Lung (tissue), 12 donors: ENCODE data around the gene DYNLRB2. TPM values are rescaled to one million over a fixed set of nuclear protein-coding genes. Genes with fewer than 3 reads are reported as not detected.

Experiments used
- ATAC-seq: fragments of 200-7000 bp; cut with Tn5 transposase; one replicate; pipeline ENCODE4 v1.9.1; 2020; ENCODE audit warnings: moderate number of reproducible peaks; ENCODE audit not compliant: insufficient read depth, low FRiP score
- DNase-seq, 3 donors: peaks; one replicate each; pipeline ENCODE4 v3.0.0-alpha.2; 2013 to 2017
- H3K27ac ChIP-seq, 2 donors: one replicate each; pipeline ENCODE4 v1.5.1; 2013; ENCODE audit warnings: mild to moderate bottlenecking in 2 of 2, moderate library complexity in 2 of 2, control low read depth in 1 of 2, inconsistent platforms in 1 of 2, low read depth in 1 of 2, low read length in 1 of 2
- H3K27me3 ChIP-seq, 3 donors: one replicate each; pipeline ENCODE4 v1.5.1; 2013; ENCODE audit warnings: low read length in 2 of 3; ENCODE audit not compliant: control insufficient read depth in 3 of 3, insufficient read depth in 3 of 3
- H3K36me3 ChIP-seq, 4 donors: one replicate each; pipeline ENCODE4 v1.5.1; 2013; ENCODE audit warnings: low read length in 4 of 4, mild to moderate bottlenecking in 1 of 4, moderate library complexity in 1 of 4; ENCODE audit not compliant: control insufficient read depth in 4 of 4, insufficient read depth in 4 of 4
- H3K4me1 ChIP-seq, 5 donors: one replicate each; pipeline ENCODE4 v1.5.1; 2013; ENCODE audit warnings: low read length in 5 of 5, mild to moderate bottlenecking in 2 of 5, moderate library complexity in 1 of 5; ENCODE audit not compliant: control insufficient read depth in 5 of 5, insufficient read depth in 5 of 5
- H3K4me3 ChIP-seq: one replicate; pipeline ENCODE4 v1.5.1; 2013; ENCODE audit warnings: mild to moderate bottlenecking, control low read depth, moderate library complexity
- H3K9ac ChIP-seq, 2 donors: one replicate each; pipeline ENCODE4 v1.5.1; 2013; ENCODE audit warnings: low read length in 2 of 2, control low read depth in 1 of 2; ENCODE audit not compliant: insufficient read depth in 1 of 2
- H3K9me3 ChIP-seq, 4 donors: one replicate each; pipeline ENCODE4 v1.5.1; 2013; ENCODE audit warnings: low read length in 3 of 4, mild to moderate bottlenecking in 1 of 4, moderate library complexity in 1 of 4; ENCODE audit not compliant: control insufficient read depth in 4 of 4, insufficient read depth in 3 of 4
- WGBS, 2 donors: extraction: QIAGEN DNeasy Blood & Tissue Kit; methylation state at CpG; one replicate each; pipeline ENCODE4 v1.1.7; 2013; 5-methylcytosine and 5-hydroxymethylcytosine counted together
- polyA plus RNA-seq, 2 donors: library from polyadenylated mRNA; stranded (reverse); fragments of 200-250 nt; gene quantifications; one replicate each; pipeline ENCODE4 v1.2.1, GENCODE V29; 2013
- total RNA-seq, 2 donors: library from RNA; depleted of rRNA in 1 of 2; stranded (reverse); fragments of >200 nt in 1 of 2; gene quantifications; one replicate each; pipeline ENCODE4 v1.2.1, GENCODE V29; 2014 to 2021
- TF ChIP-seq, protein P1 (sequence below): IDR thresholded peaks from 2 replicates; pipeline ENCODE4 v1.5.1; 2012; ENCODE audit warnings: mild to moderate bottlenecking; ENCODE audit errors: control extremely low read depth, extremely low read depth
- donor health status: control.
- donor health status: control.
- donor health status: Bipolar disorder and iron deficiency.
- donor health status: healthy.
- donor health status: DM: yes; HTN: yes; CAD: no.

The DYNLRB2 gene
- total and polyA plus RNA-seq, 4 donors = 15.8 to 20.9 (median 17.6) TPM

DNA sequence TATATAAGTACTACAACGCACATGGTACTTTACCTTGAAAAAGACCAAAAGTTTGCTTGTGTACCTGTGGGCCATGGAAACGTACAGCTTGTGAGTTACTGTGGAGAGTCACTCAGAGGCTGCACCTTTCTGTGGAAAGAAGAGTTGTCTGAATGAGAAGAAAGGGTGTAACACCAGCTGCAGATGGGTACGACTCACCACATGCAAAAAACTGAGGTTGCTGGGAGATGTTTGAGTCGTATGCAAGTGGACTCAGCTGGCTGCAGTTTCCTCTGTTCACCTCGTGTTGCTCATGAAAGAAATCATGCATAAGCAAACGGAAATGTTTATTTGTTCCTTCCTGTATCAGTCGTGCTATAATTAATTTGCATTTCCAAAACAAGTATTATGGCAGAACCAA is 22.4 kb upstream of the DYNLRB2 start:
- Histone ChIP-seq H3K36me3 (no peaks in the 10 kb centered on the region), H3K4me3 (no peak overlapping the region), H3K9ac (no peak overlapping the region), H3K9me3 (peaks cover 0 to 2% (median 0%) of the 10 kb centered on the region in 4 donors), H3K27ac (no peak overlapping the region), H3K27me3 (no peaks in the 10 kb centered on the region), H3K4me1 (peaks cover 0 to 5% (median under 1%) of the 10 kb centered on the region in 5 donors)
- ATAC-seq (no peak), DNase-seq (no peak)
- WGBS, 2 donors = 39 to 51% methylated on average over 7 of the region's 7 CpGs
- TF ChIP-seq, protein P1, sequence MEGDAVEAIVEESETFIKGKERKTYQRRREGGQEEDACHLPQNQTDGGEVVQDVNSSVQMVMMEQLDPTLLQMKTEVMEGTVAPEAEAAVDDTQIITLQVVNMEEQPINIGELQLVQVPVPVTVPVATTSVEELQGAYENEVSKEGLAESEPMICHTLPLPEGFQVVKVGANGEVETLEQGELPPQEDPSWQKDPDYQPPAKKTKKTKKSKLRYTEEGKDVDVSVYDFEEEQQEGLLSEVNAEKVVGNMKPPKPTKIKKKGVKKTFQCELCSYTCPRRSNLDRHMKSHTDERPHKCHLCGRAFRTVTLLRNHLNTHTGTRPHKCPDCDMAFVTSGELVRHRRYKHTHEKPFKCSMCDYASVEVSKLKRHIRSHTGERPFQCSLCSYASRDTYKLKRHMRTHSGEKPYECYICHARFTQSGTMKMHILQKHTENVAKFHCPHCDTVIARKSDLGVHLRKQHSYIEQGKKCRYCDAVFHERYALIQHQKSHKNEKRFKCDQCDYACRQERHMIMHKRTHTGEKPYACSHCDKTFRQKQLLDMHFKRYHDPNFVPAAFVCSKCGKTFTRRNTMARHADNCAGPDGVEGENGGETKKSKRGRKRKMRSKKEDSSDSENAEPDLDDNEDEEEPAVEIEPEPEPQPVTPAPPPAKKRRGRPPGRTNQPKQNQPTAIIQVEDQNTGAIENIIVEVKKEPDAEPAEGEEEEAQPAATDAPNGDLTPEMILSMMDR = no peak

DNA sequence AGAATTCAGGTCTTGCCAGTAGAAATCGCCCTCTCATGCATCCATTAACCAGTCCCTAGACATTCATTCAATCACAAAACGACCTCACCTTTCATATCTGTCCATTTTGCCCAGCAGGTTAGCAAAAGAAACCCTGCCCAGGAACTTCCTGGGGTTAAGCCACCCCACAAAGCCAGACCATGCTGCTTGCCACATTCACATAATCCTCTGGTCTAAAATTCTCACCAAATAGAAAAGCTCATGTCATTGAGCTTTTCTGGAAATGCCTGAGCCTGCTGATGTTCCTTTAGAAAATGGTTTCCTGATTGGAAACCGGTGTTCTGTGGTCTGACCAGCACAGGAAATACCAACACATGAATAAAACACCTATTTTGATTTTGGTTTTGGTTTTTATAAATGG is 21.6 kb upstream of the DYNLRB2 start:
- TF ChIP-seq, protein P1 = no peak
- no peak overlapping the region for H3K4me3 ChIP-seq
- no peak overlapping the region for H3K9ac ChIP-seq
- H3K4me1 ChIP-seq = peaks cover 0 to under 1% (median 0%) of the 10 kb centered on the region in 5 donors
- no peak for DNase-seq
- H3K9me3 ChIP-seq = no peaks in the 10 kb centered on the region
- ATAC-seq = no peak
- no peaks in the 10 kb centered on the region for H3K27me3 ChIP-seq
- WGBS, 2 donors = 43 to 51% methylated on average over 3 of the region's 3 CpGs
- H3K36me3 ChIP-seq = no peaks in the 10 kb centered on the region
- no peak overlapping the region for H3K27ac ChIP-seq

DNA sequence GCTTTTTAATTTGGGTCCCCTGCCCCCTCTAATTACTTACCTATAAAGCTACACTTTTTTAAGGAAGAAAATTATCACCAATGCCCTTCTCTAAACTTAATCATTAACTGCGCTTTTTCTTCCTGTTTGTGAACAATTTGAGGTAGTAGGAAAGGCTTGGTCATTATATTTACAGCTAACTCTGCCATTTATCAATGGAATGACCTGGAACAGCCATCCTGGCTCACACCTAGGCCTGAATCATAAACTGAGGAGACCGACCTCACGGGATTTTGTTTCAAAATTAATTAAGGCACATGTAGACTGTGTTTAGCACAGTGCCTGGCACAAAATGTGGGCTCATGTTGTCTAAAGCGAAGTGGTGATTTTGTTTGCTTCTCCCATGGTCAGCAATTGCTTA is 15.4 kb upstream of the DYNLRB2 start:
- DNase-seq = no peak
- no peaks in the 10 kb centered on the region for H3K27me3 ChIP-seq
- TF ChIP-seq, protein P1 = no peak
- H3K4me3 ChIP-seq = no peak overlapping the region
- H3K27ac ChIP-seq = no peak overlapping the region
- no peaks in the 10 kb centered on the region for H3K36me3 ChIP-seq
- ATAC-seq = no peak
- no peaks in the 10 kb centered on the region for H3K4me1 ChIP-seq
- 86 to 92% methylated on average over 4 of the region's 4 CpGs for WGBS, 2 donors
- H3K9ac ChIP-seq = no peak overlapping the region
- no peaks in the 10 kb centered on the region for H3K9me3 ChIP-seq

DNA sequence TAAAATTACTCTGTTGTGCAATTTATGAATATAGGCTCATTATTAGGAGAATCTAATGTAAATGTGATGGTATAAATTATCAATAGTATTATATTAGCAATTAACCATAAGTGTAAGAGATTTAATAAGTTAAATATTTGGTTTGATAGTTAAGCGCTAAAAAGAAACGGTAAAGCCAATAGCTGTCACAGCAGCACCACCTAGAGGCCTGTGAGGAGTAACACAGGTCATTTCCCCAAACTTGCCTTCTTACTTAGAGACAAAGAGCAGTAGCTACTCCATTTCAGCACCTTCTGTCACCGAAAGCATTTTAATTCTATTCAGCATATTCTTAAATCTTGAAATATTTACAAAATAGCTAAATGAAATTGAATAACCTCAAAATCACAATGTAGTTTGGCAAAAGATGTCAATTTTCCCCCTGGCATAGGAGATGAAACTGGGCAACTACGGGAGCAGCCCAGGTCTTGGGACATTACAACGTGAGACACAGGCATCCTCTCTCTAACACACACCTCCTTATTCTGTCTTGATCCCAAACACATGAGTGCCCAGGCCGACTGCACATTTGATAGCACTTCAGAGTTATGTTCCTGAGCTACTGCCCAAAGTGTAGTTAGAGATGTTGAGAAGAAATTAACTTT is 14.3 kb upstream of the DYNLRB2 start:
- WGBS, 2 donors = 23 to 30% methylated on average over 6 of the region's 6 CpGs
- DNase-seq = peak; percentile 62 to 85 (median 84)

More for the DNA sequence above, 14.3 kb upstream of the DYNLRB2 start:
- Histone ChIP-seq H3K27me3 (no peaks in the 10 kb centered on the region), H3K4me3 (no peak overlapping the region), H3K9ac (no peak overlapping the region), H3K27ac (no peak overlapping the region), H3K36me3 (no peaks in the 10 kb centered on the region), H3K4me1 (no peaks in the 10 kb centered on the region), H3K9me3 (no peaks in the 10 kb centered on the region)
- ATAC-seq = peak; percentile 53
- TF ChIP-seq, protein P1 = peak; percentile 64
